ENCODE data around the gene DHPS. TPM values are rescaled to one million over a fixed set of nuclear protein-coding genes. Genes with fewer than 3 reads are reported as not detected.
A peak's percentile ranks its signal among the peaks of the same experiment; 100 is the strongest.
"Not testable (repeated sequence)": the region's sequence is repeated elsewhere in the genome, so short reads cannot be mapped to it uniquely, and the experiment has no call there.

The DHPS gene
- total RNA-seq, 1 donor from 2014 or later, result 77.1 TPM

DNA sequence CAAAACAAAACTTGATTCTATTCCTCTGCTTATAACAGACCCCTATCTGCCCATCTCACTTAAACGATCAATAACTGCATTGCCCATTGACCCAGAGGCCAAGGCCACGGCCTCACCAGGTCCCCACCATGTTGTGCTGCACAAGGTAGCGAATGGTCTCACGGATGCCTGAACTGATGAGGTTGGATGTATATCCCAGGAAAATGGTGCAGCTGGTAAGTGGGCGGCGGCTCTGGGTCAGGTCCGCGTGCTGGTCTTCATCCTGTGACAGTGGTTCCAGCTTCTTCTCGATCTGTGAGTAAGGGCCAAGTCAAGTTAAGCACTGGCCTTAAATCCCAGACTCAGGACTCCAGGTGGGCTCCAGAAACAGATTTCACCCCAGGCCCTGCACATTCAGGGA is 1.6 kb downstream of the DHPS start:
- DNase-seq (ENCODE audit: low spot score) (no peak), ATAC-seq (no peak)
- intact Hi-C loops (cut with DNase I), result no loop called here

- ATAC-seq; DNase-seq (ENCODE audit: low spot score); intact Hi-C loops (cut with DNase I): not testable (repeated sequence)
Observed at GRCh38 chr19:12678039-12678438, 3.6 kb downstream of the DHPS start.

- ATAC-seq (no peak), DNase-seq (ENCODE audit: low spot score) (no peak)
- intact Hi-C loops (cut with DNase I), result no loop called here
Observed at GRCh38 chr19:12676928-12677327, 4.8 kb downstream of the DHPS start.

GRCh38 chr19:12676384-12676792 is 5.3 kb downstream of the DHPS start:
- peak; percentile 47 for ATAC-seq
- intact Hi-C loops (cut with DNase I), result no loop called here
- peak; percentile 88 for DNase-seq (ENCODE audit: low spot score)

DNA sequence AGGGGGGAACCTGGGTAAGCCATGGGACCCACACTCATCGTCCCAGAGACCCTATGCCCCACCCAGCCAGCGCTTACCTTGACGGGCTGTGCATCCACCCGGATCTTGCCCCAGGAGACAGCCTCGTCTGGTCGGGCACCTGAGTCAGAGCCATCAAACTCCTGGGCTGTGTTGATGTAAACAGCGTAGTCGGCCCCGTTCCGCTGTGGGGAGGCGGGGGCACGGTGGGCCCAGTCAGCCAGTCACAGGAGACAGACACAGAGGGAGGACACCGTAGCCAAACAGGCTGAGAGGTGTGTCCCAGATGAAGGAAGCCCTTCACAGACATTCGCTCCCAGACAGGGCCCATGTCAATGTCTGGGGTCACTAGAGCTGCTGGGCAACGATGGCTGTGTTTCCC is 5.7 kb downstream of the DHPS start:
- intact Hi-C loops (cut with DNase I), result no loop called here
- ATAC-seq (no peak), DNase-seq (ENCODE audit: low spot score) (no peak)

GRCh38 chr19:12675399-12675798 is 6.3 kb downstream of the DHPS start:
- DNase-seq (ENCODE audit: low spot score) (no peak), ATAC-seq (no peak)
- intact Hi-C loops (cut with DNase I), result no loop called here

DNA sequence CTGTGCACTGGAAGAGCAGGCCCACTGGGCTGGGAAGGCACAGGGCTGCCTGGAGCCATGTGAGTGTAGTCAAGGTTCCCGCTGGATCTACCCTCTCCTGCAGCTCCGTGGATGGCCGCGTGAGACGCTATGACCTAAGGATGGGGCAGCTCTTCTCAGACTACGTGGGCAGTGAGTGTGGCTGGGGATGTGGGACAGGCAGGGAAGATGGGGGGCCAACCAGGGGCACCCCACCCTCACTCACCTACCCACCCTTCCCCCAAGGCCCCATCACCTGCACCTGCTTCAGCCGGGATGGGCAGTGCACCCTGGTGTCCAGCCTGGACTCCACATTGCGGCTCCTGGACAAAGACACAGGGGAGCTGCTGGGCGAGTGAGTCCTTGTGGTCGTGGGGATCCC is 8.9 kb downstream of the DHPS start:
- intact Hi-C loops (cut with DNase I), result no loop called here
- no peak for ATAC-seq
- no peak for DNase-seq (ENCODE audit: low spot score)

DNA sequence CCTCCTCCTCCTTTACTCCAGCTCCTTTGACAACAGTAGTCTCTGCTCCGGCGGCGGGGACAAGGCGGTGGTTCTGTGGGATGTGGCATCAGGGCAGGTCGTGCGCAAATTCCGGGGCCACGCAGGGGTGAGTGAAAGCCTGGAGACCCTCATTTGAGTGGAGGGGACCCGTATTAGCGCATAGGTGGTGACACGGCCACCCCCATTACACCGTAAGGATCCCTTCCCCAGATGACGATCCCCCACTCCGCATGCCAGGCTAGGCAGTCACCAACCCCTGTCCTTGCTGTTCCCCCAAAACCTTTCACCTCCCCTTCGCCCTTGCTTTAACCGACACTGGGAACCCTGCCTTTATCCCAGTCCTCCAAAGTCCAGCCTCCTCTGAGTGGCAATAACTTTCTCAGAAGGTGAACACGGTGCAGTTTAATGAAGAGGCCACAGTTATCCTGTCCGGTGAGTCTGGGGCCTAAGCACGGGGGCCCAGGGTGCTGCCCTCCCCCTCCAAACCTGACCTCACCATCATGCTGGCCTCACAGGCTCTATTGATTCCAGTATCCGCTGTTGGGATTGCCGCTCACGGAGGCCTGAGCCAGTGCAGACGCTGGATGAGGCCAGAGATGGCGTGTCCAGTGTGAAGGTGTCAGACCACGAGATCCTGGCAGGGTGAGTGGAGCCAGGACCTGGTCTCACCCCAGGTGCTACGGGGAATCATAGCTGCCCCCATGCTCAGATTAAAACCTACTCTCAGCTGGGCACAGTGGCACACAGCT is 11.3 kb downstream of the DHPS start:
- intact Hi-C loops (cut with DNase I), result no loop called here
- DNase-seq (ENCODE audit: low spot score) (no peak), ATAC-seq (no peak)

- DNase-seq (ENCODE audit: low spot score) (peak; percentile 88), ATAC-seq (peak; percentile 82)
- intact Hi-C loops (cut with DNase I), result no loop called here
Observed at GRCh38 chr19:12669270-12670158, 12.2 kb downstream of the DHPS start.

- intact Hi-C loops (cut with DNase I), result no loop called here
- DNase-seq (ENCODE audit: low spot score), result peak; percentile 81
- ATAC-seq, result peak; percentile 25
Observed at GRCh38 chr19:12668932-12669269, 12.8 kb downstream of the DHPS start.

GRCh38 chr19:12668346-12668745 is 13.3 kb downstream of the DHPS start:
- no peak for ATAC-seq
- intact Hi-C loops (cut with DNase I), result no loop called here

DNA sequence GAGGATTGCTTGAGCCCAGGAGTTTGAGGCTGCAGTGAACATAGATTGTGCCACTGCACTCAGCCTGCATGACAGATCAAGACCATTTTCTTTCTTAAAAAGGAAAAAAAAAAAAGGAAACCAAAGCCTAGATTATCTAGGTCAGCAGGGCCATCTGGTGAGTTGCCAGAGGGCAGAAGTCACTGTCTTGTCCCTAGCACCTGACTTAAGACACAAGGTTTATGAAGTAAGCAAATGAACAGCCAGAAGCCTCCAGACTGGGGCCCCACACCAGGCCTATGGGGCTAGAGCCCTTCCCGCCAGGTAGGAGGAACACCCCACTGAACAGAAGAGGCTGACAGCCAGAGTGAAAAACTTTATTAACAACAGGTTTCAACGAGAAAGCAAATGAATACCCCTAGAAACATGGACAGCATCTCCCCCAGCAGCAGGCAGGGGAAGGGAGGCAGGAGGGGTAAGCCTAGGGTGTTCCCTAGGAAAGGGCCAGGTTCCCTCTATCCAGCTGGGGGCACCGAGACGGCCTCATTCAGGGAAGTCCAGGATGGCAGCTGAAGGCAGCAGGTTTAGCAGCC is 13.9 kb downstream of the DHPS start:
- DNase-seq (ENCODE audit: low spot score), result no peak
- intact Hi-C loops (cut with DNase I), result no loop called here
- no peak for ATAC-seq

More at GRCh38 chr19:12668346-12668745, 13.3 kb downstream of the DHPS start:
- no peak for DNase-seq (ENCODE audit: low spot score)

DNA sequence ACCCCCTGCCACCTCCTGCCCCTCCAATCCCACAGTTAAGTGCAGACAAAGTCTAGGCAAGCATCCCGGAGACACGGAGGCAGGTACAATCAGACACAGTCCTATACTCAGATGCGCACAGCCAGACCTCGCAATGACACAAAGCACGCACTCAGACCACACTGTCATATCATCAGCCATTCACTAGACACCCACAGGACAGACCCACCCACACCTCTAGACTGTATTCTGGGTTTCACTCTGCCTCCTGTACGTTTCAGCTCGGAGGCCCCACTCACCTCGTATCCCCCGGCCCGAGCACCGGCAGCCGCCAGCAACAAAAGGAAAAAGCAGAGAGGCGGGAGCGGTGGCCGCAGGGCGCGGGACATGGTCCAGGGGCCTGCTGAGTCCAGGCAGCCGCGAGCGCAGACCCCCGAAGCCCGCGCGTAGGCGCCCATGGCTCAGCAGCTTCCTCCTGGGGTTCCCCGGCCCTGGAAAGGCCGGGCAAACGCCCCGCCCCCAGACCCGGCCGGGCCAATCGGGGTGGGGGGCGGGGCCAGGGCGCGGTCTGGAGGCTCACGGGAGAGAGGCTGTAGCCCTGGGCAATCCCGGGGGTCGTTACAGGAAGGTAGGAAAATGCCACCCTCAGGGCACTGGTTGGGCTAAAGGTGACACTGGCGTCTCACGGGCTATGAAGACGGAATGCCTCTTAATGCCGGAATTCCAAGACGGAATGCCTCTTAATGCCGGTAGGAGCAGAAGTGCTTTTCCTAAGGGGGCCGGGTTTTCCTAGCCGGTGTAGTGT is 15.2 kb downstream of the DHPS start, which contains the start of the genes MAN2B1 and WDR83:
Gene MAN2B1, minus strand, starts transcription at position 478 of the 784 bp plus-strand sequence. Its CDS starts 41 bp downstream, at position 437.
Gene WDR83, plus strand, starts transcription at position 543 of the 784 bp plus-strand sequence. CDS start 2,984 bp downstream, outside the sequence.
- DNase-seq (ENCODE audit: low spot score) (peak; percentile 82), ATAC-seq (peak; percentile 86)
- intact Hi-C loops (cut with DNase I), result no loop called here

DNA sequence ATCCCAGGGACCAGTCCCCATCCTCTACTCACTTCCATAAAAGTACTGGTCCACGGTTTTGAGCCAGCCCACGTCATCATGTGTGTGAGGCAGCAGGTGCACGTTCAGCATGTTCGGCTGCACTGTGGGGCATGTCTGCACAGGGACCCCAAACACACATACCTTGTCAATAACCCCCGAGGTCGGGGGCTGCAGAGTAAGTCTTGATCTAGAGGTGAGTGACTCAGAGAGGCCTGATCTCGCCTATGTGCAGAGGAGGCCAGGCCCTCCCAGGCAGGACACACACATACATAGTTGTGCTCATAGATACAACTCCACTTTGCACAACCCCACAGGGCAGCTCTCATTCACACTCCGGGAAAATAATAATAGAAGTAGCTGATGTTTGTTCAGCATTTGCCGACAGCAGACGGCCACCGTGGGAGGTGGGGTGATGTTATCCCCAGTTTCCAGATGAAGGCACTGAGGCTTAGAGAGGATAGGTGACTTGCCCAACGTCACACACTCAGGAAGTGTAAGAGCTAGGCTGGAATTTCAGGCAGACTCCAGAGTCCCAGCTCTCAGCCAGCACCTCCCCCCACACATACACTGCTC is 15.9 kb downstream of the DHPS start:
- DNase-seq (ENCODE audit: low spot score), result no peak
- ATAC-seq, result no peak
- intact Hi-C loops (cut with DNase I), result no loop called here

GRCh38 chr19:12665281-12665573 is 16.5 kb downstream of the DHPS start:
- ATAC-seq (no peak), DNase-seq (ENCODE audit: low spot score) (no peak)
- intact Hi-C loops (cut with DNase I), result no loop called here

DNA sequence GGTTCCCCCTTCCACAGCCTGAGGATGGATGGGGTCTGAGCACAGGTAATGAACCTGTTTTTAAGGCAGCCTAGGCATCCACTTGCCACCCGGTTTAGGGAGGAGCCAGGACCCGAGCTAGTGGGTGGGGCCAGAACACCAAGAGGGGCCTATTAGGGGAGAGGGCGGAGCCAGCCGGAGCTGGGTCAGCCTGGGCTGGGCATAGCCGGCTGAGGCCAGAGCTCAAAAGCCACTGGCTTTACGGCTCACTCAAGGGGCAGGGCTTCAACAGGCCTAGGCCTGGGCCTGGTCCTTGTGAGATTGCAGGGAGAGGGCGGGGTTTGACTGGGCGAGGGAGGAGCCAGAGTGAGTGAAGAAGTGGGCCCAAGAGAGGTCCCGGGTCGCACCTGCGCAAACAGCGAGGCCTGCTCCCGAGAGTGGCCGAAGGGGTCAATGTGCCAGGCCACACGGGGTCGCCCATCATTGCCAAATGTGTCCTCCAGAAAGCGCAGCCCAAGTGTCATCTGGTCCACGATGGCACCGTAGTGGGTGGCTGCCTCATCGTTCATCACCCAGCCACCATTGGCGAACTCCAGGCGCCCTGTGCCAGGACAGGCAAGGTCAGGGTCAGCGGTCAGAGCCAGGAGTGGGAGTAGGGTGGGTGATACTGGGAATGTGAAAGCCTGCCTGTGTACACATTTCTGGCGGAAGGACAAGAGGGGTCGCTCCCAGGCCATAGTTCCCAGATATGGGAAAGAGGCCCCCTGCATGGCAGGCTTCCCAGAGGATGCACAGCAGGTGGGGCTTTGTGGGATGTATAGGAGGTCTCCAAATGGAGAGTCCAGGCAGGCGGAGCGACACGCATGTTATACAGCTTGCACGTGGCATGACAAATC is 17.0 kb downstream of the DHPS start:
- DNase-seq (ENCODE audit: low spot score) (no peak), ATAC-seq (no peak)
- intact Hi-C loops (cut with DNase I), result no loop called here

DNA sequence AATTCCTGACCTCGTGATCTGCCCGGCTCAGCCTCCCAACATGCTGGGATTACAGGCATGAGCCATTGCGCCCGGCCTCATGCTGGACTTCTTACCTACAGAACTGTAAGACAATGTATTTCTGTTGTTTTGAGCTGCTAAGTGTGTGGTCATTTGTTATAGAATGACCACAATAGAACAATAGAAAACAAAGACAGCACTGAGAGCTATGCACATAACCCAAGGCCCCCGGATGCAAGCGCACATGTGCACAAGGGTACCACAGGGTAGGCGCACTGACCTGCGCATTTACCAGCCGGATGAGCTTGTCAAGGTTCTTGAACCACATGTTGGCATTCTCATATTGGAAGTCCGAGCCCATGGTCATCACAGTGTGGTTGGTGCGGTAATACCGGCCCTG is 20.7 kb downstream of the DHPS start:
- intact Hi-C loops (cut with DNase I), result no loop called here
- ATAC-seq, result no peak
- DNase-seq (ENCODE audit: low spot score), result no peak

DNA sequence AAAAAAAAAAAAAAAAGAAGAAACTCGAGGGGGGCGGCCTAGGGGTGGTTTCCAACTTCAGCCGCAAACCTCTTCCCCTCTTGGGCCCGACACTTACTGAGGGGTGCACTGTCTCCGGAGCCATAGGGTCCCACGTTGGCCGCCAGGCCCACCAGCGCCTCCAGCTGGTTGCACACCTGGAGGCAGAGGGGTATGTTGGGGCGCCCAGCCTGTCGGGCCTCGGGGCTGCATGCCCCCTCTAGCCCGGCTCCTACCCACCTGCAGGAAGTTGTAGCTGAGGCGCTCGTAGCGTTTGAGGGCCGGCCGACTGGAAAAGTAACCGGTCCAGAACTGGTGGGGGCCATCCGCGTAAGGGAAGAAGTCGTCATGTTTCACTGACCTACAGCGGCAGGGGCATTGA is 23.7 kb downstream of the DHPS start:
- ATAC-seq, result no peak

More for the DNA sequence above, 23.7 kb downstream of the DHPS start:
- intact Hi-C loops (cut with DNase I), result loop anchor here (5.0 kb wide), 1 partner anchor 949 kb away; no protein-coding TSS in a partner anchor
- DNase-seq (ENCODE audit: low spot score), result no peak

All from sciatic nerve (tissue), 2 donors.